Fibroblast of lung (primary cell): ENCODE results near the gene XRN2.

Experiments used
- CTCF ChIP-seq, 2 donors: IDR thresholded peaks in 1 of 2; conservative IDR thresholded peaks in 1 of 2; 1 replicate in 1 of 2; 2 replicates in 1 of 2; pipeline ENCODE4 v1.5.1; 2011 to 2012; ENCODE audit warnings: low read length in 2 of 2, control low read depth in 1 of 2, inconsistent platforms in 1 of 2, low read depth in 1 of 2, mild to moderate bottlenecking in 1 of 2
- EZH2 ChIP-seq: IDR thresholded peaks from 2 replicates; pipeline ENCODE4 v1.5.1; 2012; ENCODE audit warnings: low read length, control low read depth, mild to moderate bottlenecking; ENCODE audit errors: missing control alignments

GRCh38 chr20:21397341-21398108 lies 94.4 kb downstream of the XRN2 start, which contains the start of gene NKX2-4:
- TF ChIP-seq CTCF (conservative IDR thresholded peaks at IDR 0.05 in 1 of 2, IDR thresholded peaks at IDR 0.05 in 1 of 2; ENCODE audit: low read depth in 1 of 2, low read length in 2 of 2) (no peak), EZH2 (peak; percentile 98)
